Fibroblast of skin of abdomen (primary cell): Measurements from ENCODE around the gene SLC25A34.
A peak's percentile ranks its signal among the peaks of the same experiment; 100 is the strongest.

Experiments
- DNase-seq: peaks from one replicate; pipeline ENCODE4 v3.0.0-alpha.2; 2013

Gene SLC25A34

DNA sequence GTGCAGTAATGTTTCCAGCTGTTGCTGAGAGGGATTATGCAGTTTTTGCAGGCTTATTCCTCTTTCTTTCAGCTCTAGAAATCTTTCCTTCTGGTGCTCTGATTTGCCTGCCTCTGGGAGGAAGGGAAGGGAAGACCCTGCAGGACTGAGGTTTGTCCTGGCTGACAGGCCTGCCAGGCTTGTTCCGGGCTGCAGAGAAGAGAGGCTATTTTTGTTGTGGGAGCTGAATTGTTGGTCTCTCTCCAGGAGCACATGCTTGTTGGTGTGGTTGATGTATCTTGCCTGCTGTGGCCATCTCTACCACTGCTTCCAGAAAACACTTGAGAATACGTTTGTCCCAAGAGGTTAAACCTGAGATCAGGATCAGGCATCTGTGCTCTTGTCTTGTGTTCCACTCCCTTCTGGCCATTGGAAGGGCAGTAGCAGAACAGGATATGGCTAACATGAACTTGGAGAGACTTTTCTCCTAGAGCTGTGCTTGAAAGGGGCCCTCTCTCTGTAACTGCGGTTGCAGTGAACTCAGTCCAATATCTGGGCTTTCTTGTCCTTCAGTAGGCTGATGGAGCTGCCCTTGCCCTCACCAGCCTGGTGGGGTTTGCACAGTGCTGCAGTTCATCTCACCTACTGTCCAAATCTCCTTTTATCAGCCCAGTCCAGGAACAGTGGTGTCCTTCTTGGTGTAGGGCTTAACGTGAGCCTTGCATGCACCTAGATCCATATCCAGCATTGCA lies 21.5 kb upstream of the SLC25A34 start:
- DNase-seq = peak; percentile 27

GRCh38 chr1:15717418-15718125 lies 18.5 kb upstream of the SLC25A34 start:
- no peak for DNase-seq

GRCh38 chr1:15718199-15718601 lies 17.9 kb upstream of the SLC25A34 start:
- no peak for DNase-seq

DNA sequence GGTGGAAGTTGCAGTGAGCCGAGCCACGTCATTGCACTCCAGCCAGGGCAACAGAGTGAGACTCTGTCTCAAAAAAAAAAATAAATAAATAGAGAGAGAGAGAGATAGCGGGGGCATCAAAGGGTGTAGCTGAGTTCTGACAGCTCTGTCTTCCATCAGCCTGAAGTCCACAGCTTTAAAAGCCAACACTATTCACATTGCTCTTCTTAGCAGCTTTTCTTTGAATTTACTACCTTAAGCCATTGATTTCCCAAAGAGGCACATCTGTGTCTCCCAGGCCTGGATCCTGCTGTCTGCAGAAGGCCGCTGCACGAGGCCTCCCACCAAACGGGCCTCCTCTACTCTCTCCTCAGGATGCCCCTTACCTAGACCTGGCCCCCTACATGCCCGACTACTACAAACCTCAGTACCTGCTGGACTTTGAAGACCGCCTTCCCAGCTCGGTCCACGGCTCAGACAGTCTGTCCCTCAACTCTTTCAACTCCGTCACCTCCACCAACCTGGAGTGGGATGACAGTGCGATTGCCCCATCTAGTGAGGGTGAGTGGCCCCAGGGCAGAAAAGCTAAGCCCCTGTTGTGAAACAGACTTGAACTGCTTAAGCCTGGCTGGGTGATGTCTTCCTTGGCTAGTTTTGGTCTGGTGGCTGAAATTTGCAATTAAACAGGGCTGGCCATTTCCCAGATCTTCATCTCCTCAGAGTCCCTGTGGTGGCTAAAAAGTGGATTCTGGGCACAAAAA lies 16.5 kb upstream of the SLC25A34 start:
- DNase-seq = no peak

- DNase-seq = no peak
These were observed 15.2 kb upstream of the SLC25A34 start for GRCh38 chr1:15720861-15721260.

GRCh38 chr1:15722411-15722810 lies 13.6 kb upstream of the SLC25A34 start:
- DNase-seq = no peak

- no peak for DNase-seq
These were observed 13.1 kb upstream of the SLC25A34 start for GRCh38 chr1:15722836-15723532.

GRCh38 chr1:15723631-15724246 lies 12.3 kb upstream of the SLC25A34 start:
- no peak for DNase-seq

DNA sequence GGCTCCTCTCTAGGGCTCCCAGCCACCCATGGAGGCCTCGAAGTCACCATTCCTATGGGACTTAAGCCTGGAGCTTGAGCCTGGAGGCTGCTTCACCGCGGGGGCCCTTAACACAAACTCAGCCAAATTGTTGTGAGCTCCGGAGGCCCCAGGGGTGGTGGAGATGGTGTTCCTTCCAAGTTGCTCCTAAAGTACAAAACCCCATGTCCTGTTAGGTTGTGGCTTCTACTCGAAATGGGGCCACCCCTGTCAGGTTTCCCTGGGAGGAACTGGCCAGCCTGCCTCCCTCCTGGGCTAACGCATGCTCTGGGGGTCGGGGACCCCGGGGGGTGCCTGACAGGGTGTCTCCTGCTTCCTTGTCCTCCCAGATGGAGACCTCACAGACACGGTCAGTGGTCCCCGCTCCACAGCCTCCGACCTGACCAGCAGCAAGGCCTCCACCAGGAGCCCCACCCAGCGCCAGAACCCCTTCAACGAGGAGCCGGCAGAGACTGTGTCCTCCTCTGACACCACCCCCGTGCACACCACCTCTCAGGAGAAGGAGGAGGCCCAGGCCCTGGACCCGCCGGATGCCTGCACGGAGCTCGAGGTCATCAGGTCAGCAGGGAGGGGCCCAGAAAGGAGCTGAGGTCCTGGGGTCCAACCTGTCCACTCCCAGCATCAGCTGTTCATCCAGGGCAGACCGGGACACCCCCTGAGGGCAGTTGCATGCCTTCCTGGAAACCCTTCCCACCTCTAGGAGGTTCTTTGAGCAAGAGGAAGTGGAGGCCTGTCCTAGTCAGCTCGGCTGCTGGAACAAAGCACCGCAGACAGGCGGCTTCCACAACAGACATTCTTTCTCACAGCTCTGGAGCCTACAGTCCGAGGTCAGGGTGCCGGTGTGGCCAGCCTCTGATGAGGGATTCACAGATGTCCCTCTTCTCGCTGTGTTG lies 10.8 kb upstream of the SLC25A34 start:
- DNase-seq = no peak

GRCh38 chr1:15726508-15726907 lies 9.6 kb upstream of the SLC25A34 start:
- no peak for DNase-seq

DNA sequence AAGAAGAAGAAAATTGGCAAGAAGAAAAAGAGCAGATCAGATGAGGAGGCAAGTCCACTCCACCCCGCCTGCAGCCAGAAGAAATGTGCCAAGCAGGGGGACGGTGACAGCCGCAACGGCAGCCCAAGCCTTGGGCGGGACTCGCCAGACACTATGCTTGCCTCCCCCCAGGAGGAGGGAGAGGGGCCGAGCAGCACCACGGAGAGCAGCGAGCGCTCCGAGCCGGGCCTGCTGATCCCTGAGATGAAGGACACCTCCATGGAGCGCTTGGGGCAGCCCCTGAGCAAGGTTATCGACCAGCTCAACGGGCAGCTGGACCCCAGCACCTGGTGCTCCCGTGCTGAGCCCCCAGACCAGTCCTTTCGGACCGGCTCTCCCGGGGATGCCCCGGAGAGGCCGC lies 9.0 kb upstream of the SLC25A34 start:
- no peak for DNase-seq

DNA sequence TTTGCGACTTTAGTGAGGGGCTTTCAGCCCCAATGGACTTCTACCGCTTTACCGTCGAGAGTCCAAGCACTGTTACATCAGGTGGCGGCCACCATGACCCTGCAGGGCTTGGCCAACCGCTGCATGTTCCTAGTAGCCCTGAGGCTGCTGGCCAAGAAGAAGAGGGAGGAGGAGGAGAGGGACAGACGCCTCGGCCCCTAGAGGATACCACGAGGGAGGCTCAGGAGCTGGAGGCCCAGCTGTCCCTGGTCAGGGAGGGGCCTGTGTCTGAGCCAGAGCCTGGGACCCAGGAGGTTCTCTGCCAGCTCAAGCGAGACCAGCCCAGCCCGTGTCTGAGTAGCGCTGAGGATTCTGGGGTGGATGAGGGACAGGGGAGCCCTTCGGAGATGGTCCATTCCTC lies 8.6 kb upstream of the SLC25A34 start:
- DNase-seq = no peak

DNA sequence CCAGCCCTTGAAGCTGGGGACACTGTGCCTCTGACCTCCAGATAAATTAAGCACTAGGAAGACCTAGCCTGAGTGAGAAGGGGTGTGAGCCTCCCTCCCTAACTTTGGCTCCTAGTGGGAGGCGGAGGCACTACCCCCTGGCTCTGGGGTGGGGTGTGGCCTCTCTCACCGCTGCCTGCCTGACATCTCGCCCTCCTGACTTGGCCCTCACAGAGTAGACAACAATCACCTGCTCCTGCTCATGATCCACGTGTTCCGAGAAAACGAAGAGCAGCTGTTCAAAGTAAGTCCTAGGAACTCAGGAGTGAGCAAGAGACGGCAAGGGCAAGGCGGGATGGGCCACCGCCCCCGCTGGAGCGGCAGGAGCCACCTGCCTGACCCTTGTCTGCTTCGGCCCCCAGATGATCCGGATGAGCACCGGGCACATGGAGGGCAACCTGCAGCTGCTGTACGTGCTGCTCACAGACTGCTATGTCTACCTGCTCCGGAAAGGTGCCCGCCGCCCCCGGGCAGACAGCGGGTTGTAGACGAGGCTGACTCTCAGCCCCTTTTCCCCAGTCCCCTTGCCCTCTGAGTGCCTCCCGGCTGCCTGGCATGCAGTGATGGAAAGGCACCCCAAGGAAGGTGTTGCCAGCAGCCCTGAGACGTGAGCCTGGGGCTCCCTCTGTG lies 8.1 kb upstream of the SLC25A34 start:
- no peak for DNase-seq

- no peak for DNase-seq
These were observed 7.0 kb upstream of the SLC25A34 start for GRCh38 chr1:15728937-15729657.

GRCh38 chr1:15730423-15730822 lies 5.6 kb upstream of the SLC25A34 start:
- no peak for DNase-seq

GRCh38 chr1:15730936-15731335 lies 5.1 kb upstream of the SLC25A34 start:
- no peak for DNase-seq

- DNase-seq = no peak
These were observed 4.0 kb upstream of the SLC25A34 start for GRCh38 chr1:15731735-15732685.

- no peak for DNase-seq
These were observed 3.4 kb upstream of the SLC25A34 start for GRCh38 chr1:15732686-15733081.

- no peak for DNase-seq
These were observed 2.8 kb upstream of the SLC25A34 start for GRCh38 chr1:15733218-15733725.
